NT2/D1 (cell line): ENCODE measurements around the gene TAF8.

Experiments
- SUZ12 ChIP-seq: IDR thresholded peaks from 2 replicates; pipeline ENCODE4 v1.6.1; 2011; ENCODE audit not compliant: insufficient read length, insufficient read depth; ENCODE audit errors: extremely low read depth
- ZNF274 ChIP-seq: IDR thresholded peaks from 2 replicates; pipeline ENCODE4 v1.6.1; 2011; ENCODE audit warnings: mild to moderate bottlenecking, low read depth, low read length

- TF ChIP-seq SUZ12 (no peak), ZNF274 (no peak)
These were observed 60.4 kb downstream of the TAF8 start for GRCh38 chr6:42110683-42111082.
